OCI-LY7 (cell line): Measurements from ENCODE around the gene DENND6B. TPM values are rescaled to one million over a fixed set of nuclear protein-coding genes. Genes with fewer than 3 reads are reported as not detected.
A peak's percentile ranks its signal among the peaks of the same experiment; 100 is the strongest.

Experiments
- BruUV-seq: library from RNA; stranded (reverse); fragments of 400-500 nt; replicated peaks from 2 replicates; lab custom pipeline; 2021; lab: Mats Ljungman, UMichigan
- CTCF ChIA-PET: fragments of 300-600 bp; sonication (Branson Sonifier 250); formaldehyde crosslinking; loops from one replicate; lab custom pipeline; 2022; ENCODE audit warnings: antibody characterized with exemption; ENCODE audit not compliant: unreplicated experiment; lab: Charles Lee
- POLR2A ChIA-PET: fragments of 300-600 bp; sonication (Branson Sonifier 250); formaldehyde crosslinking; loops from one replicate; lab custom pipeline; 2022; ENCODE audit warnings: antibody characterized with exemption; lab: Charles Lee
- DNase-seq: peaks from one replicate; pipeline ENCODE4 v3.0.0-alpha.2; 2015; ENCODE audit warnings: low spot score
- H2AFZ ChIP-seq: fragments of 200-600 bp; sonication (generic), shearing (Covaris generic); 2 replicates; pipeline ENCODE4 v1.6.1; 2014; ENCODE audit warnings: mild to moderate bottlenecking, antibody characterized with exemption, low read length, moderate library complexity
- H3K27ac ChIP-seq: fragments of 200-600 bp; sonication (generic); 2 replicates; pipeline ENCODE4 v1.5.1; 2014; ENCODE audit warnings: mixed run types, low read depth, mild to moderate bottlenecking, moderate library complexity, low read length, inconsistent platforms; ENCODE audit not compliant: poor library complexity, severe bottlenecking
- H3K36me3 ChIP-seq: fragments of 200-600 bp; sonication (generic); 2 replicates; pipeline ENCODE4 v1.6.1; 2014; ENCODE audit warnings: mild to moderate bottlenecking, antibody characterized with exemption, low read length, moderate library complexity, mixed read lengths; ENCODE audit not compliant: insufficient read depth
- H3K4me1 ChIP-seq: fragments of 200-600 bp; sonication (generic); 2 replicates; pipeline ENCODE4 v1.5.1; 2014; ENCODE audit warnings: mild to moderate bottlenecking, low read length; ENCODE audit not compliant: insufficient read depth, poor library complexity, severe bottlenecking
- H3K4me2 ChIP-seq: fragments of 200-600 bp; sonication (generic); 2 replicates; pipeline ENCODE4 v1.6.1; 2014; ENCODE audit warnings: mild to moderate bottlenecking, low read length
- H3K4me3 ChIP-seq: fragments of 200-600 bp; sonication (generic); 2 replicates; pipeline ENCODE4 v1.5.1; 2014; ENCODE audit warnings: mild to moderate bottlenecking, low read depth, low read length; ENCODE audit not compliant: poor library complexity, severe bottlenecking
- H3K79me2 ChIP-seq: fragments of 200-600 bp; sonication (generic); 2 replicates; pipeline ENCODE4 v1.6.1; 2016; ENCODE audit warnings: low read depth, mild to moderate bottlenecking, low read length, moderate library complexity, mixed read lengths; ENCODE audit not compliant: insufficient read depth
- H3K9me2 ChIP-seq: fragments of 200-600 bp; sonication (generic); 2 replicates; pipeline ENCODE4 v1.6.1; 2016; ENCODE audit warnings: mild to moderate bottlenecking, low read length, mixed read lengths; ENCODE audit not compliant: insufficient read depth
- H3K9me3 ChIP-seq: fragments of 200-600 bp; sonication (generic); 2 replicates; pipeline ENCODE4 v1.6.1; 2014; ENCODE audit warnings: mild to moderate bottlenecking, mixed run types, low read length, mixed read lengths
- H4K20me1 ChIP-seq: fragments of 200-600 bp; sonication (generic); 2 replicates; pipeline ENCODE4 v1.6.1; 2014; ENCODE audit warnings: mild to moderate bottlenecking, antibody characterized with exemption, low read length, moderate library complexity, mixed read lengths; ENCODE audit not compliant: insufficient read depth
- EZH2phosphoT487 ChIP-seq: fragments of 200-600 bp; sonication (generic); IDR thresholded peaks from 2 replicates; pipeline ENCODE4 v1.6.1; 2018; ENCODE audit warnings: low read depth, borderline replicate concordance, mild to moderate bottlenecking, mixed run types, antibody characterized with exemption, low read length, moderate library complexity, mixed read lengths
- intact Hi-C: fragments of 100-400 bp; cut with micrococcal nuclease; formaldehyde crosslinking; loops from one replicate; pipeline ENCODE4 v1.10.0; 2022; ENCODE audit not compliant: unreplicated experiment
- total RNA-seq, 2 experiments: library from RNA; depleted of rRNA in 1 of 2; stranded (reverse); fragments of >200 nt in 1 of 2; shearing (Covaris generic) in 1 of 2; gene quantifications; 2 replicates each; pipeline ENCODE4 v1.2.3, GENCODE V29; 2014 to 2022
- TF ChIP-seq, protein P1 (sequence below): fragments of 200-600 bp; sonication (generic); conservative IDR thresholded peaks from 2 replicates; pipeline ENCODE4 v1.5.1; 2014; ENCODE audit warnings: mild to moderate bottlenecking, antibody characterized with exemption, low read length, moderate library complexity, mixed read lengths

The DENND6B gene
- total RNA-seq, 2 experiments from 2014 or later, result 31.6 to 45.0 TPM

DNA sequence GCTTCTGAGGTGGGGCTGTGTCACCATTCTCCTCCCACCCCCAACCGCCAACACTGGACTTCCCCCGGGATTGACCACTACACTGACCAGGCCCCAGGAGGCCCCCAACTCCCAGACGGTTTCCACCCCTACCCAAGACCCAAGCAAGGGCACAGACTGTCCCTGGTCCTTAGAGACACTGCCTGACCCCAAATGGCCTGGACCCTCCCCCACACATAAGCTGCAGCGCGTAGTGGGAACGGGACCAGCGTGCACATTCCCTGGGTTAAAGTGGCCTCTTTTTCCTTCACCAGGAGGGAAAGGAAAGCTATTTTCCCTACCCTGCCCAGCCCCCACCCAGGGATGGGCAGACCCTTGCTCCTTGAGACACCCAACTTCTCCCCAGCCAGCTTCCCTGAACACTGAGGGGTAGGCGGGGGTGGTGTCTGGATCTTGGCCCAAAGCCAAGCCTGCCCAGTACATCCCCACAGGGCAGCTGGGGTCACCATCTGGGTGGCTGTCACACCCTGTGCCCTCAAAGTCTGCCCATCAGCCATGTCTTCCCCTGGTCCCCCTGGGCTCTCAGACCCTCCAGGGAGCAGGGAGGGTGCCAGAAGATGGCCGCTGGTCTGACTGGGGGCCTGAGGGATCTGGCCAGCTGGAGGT lies 63.7 kb downstream of the DENND6B start:
- intact Hi-C loops, result no loop called here
- Histone ChIP-seq H4K20me1 (no peaks in the 10 kb centered on the region), H3K9me2 (no peaks in the 10 kb centered on the region), H3K9me3 (no peaks in the 10 kb centered on the region), H2AFZ (no peak overlapping the region), H3K36me3 (peaks cover under 1% of the 10 kb centered on the region; the same call in 1 of the 2 replicates), H3K27ac (peak overlapping the region; percentile 63), H3K79me2 (peaks cover 15% of the 10 kb centered on the region), H3K4me1 (peaks cover 30% of the 10 kb centered on the region), H3K4me3 (no peak overlapping the region), H3K4me2 (peak overlapping the region; percentile 83)
- POLR2A ChIA-PET, result no interaction called here
- TF ChIP-seq, protein P1, sequence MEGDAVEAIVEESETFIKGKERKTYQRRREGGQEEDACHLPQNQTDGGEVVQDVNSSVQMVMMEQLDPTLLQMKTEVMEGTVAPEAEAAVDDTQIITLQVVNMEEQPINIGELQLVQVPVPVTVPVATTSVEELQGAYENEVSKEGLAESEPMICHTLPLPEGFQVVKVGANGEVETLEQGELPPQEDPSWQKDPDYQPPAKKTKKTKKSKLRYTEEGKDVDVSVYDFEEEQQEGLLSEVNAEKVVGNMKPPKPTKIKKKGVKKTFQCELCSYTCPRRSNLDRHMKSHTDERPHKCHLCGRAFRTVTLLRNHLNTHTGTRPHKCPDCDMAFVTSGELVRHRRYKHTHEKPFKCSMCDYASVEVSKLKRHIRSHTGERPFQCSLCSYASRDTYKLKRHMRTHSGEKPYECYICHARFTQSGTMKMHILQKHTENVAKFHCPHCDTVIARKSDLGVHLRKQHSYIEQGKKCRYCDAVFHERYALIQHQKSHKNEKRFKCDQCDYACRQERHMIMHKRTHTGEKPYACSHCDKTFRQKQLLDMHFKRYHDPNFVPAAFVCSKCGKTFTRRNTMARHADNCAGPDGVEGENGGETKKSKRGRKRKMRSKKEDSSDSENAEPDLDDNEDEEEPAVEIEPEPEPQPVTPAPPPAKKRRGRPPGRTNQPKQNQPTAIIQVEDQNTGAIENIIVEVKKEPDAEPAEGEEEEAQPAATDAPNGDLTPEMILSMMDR, result no peak
- TF ChIP-seq EZH2phosphoT487, result no peak
- DNase-seq, result no peak
- no TSS peak for BruUV-seq
- CTCF ChIA-PET, result interaction anchor here (0.6 kb wide), 1 partner anchor 58 kb away, joined by 3 read pairs; no protein-coding TSS in a partner anchor

DNA sequence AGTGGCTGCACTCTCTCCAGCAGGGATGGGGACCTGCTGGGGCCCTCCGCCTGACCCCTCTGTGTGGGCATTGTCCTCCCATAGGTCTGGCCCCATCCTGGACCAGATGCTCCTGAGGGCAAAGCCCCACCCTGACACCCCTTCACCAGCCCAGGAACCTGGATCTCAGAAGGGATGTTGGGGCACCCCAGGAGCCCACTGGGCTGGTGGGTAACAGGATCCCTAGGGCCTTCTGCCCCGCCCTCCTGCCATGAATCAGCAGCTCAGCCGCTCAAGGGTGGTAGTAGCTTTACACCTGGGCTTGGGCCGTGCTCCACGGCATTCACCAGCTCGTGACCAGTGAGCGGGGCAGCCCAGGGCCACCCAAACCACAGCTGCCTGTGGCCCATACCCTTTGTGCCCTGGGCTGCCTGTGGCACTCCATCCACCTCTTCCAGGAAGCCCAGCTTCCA lies 64.3 kb downstream of the DENND6B start:
- no TSS peak for BruUV-seq
- peak overlapping the region; percentile 83 for H3K4me3 ChIP-seq
- peak overlapping the region; percentile 63 for H3K27ac ChIP-seq
- POLR2A ChIA-PET, result no interaction called here
- H2AFZ ChIP-seq, result no peak overlapping the region
- H4K20me1 ChIP-seq, result no peaks in the 10 kb centered on the region
- no peaks in the 10 kb centered on the region for H3K9me3 ChIP-seq
- intact Hi-C loops, result no loop called here
- peaks cover 15% of the 10 kb centered on the region for H3K79me2 ChIP-seq
- peaks cover 25% of the 10 kb centered on the region for H3K4me1 ChIP-seq
- no peaks in the 10 kb centered on the region for H3K9me2 ChIP-seq
- CTCF ChIA-PET, result interaction anchor here (0.6 kb wide), 1 partner anchor 14 kb away, joined by 6 read pairs; no protein-coding TSS in a partner anchor
- TF ChIP-seq, protein P1, result no peak
- TF ChIP-seq EZH2phosphoT487, result no peak
- peaks cover 7% of the 10 kb centered on the region; the same call in 1 of the 2 replicates for H3K36me3 ChIP-seq
- DNase-seq, result peak; percentile 68
- peak overlapping the region; percentile 83 for H3K4me2 ChIP-seq
